IPS-18a (cell line): ENCODE results near the gene THAP2.

ENCODE experiments used
- H3K27ac ChIP-seq: one replicate; pipeline ENCODE4 v1.5.1; 2013; ENCODE audit warnings: low read length
- H3K27me3 ChIP-seq: one replicate; pipeline ENCODE4 v1.6.1; 2013; ENCODE audit warnings: mild to moderate bottlenecking, low read length; ENCODE audit not compliant: control insufficient read depth, insufficient read depth
- H3K36me3 ChIP-seq: one replicate; pipeline ENCODE4 v1.6.1; 2013; ENCODE audit warnings: low read depth, low read length; ENCODE audit not compliant: control insufficient read depth
- H3K4me1 ChIP-seq: one replicate; pipeline ENCODE4 v1.6.1; 2013; ENCODE audit warnings: low read depth, low read length; ENCODE audit not compliant: control insufficient read depth
- H3K4me3 ChIP-seq: one replicate; pipeline ENCODE4 v1.5.1; 2013; ENCODE audit warnings: low read length
- H3K9ac ChIP-seq: one replicate; pipeline ENCODE4 v1.6.1; 2013; ENCODE audit warnings: mild to moderate bottlenecking, low read length, moderate library complexity
- H3K9me3 ChIP-seq: one replicate; pipeline ENCODE4 v1.6.1; 2013; ENCODE audit warnings: low read depth, low read length; ENCODE audit not compliant: control insufficient read depth

THAP2 gene

DNA sequence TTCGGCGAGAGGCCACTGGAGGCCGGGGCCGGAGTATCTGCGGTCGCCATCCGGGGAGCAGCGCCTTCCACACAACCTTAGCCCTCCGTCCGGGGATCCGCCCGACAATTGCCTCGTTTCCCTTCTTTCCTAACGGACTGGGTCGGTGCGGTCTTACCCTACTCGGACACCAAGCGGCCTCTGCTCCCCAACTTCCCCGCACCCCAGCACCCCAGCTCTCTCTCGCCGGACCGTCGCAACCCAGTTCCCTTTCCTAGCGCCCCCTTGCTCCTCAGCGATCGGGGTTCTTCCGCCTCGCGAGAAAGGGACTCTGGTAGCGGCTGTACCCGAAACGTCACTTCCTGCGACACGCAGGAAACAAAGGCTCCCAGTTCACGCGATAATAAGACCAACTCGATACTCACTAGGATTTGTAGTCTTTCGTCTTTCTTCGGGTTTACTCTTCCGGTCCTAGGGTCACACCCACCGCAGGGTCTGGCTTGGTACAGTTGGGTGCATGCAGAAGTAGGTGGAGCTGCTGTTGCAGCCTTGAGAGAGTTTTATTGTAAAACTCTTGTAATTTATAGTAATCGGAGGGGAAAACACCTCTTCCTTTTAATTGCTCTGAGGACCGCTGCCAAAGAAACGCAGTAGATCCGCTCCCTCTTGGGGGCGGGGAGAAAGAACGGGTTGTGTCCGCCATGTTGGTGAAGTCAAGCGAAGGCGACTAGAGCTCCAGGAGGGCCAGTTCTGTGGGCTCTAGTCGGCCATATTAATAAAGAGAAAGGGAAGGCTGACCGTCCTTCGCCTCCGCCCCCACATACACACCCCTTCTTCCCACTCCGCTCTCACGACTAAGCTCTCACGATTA, at the start of gene THAP2, which contains the start of gene ZFC3H1:
TSS of gene THAP2 (plus strand) at position 741 of the 850 bp plus-strand sequence. CDS start 209 bp downstream, outside the sequence.
TSS of gene ZFC3H1 (minus strand) at position 288 of the 850 bp plus-strand sequence. CDS start at position 50, 238 bp downstream.
- peaks cover 16% of the 10 kb centered on the region for H3K36me3 ChIP-seq
- peak within 1 kb of the TSS; percentile 88 for H3K4me3 ChIP-seq
- peak within 1 kb of the TSS; percentile 89 for H3K9ac ChIP-seq
- peaks cover 14% of the 10 kb centered on the region for H3K4me1 ChIP-seq
- no peaks in the 10 kb centered on the region for H3K9me3 ChIP-seq
- no peaks in the 10 kb centered on the region for H3K27me3 ChIP-seq
- peak within 1 kb of the TSS; percentile 98 for H3K27ac ChIP-seq

DNA sequence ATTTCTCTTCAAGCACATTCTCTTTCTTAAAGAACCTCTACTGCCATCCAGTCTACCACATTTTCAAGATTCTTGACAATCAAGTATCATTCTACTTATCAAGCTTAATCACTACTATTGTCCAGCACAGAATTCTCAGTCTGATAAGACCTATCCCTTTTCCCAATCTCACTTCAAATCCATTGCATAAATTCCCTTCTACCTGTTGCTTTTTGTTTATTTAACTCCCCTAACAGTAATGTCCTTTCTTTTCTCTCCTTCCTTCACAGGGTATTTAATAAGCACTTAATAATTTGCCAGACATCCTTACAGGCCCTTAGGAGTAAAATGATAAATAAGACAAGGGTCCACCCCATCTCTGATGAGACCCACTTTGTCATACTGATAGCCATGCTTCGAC, 42.2 kb upstream of the THAP2 start:
- no peak overlapping the region for H3K4me3 ChIP-seq
- no peak overlapping the region for H3K27ac ChIP-seq
- H3K9ac ChIP-seq, result no peak overlapping the region
- H3K4me1 ChIP-seq, result peaks cover 12% of the 10 kb centered on the region
- H3K27me3 ChIP-seq, result no peaks in the 10 kb centered on the region
- H3K36me3 ChIP-seq, result peaks cover 88% of the 10 kb centered on the region
- H3K9me3 ChIP-seq, result no peaks in the 10 kb centered on the region

DNA sequence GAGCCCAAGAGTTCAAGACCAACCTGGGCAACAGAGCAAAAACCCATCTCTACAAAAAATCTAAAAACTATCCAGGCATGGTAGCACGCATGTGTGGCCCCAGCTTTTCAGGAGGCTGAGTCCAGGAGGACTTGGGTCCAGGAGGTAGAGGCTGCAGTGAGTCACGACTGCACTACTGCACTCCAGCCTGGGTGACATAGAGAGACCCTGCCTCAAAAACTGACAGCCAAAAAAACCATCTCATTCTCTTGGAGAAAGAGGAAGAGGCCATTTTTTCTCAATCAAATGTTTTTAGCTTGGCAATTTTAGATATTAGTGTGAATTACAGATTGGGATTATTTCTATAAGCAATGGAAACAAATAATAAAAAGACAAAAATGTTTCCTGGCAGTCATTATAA, 38.6 kb upstream of the THAP2 start:
- Histone ChIP-seq H3K9ac (no peak overlapping the region), H3K36me3 (peaks cover 92% of the 10 kb centered on the region), H3K27me3 (no peaks in the 10 kb centered on the region), H3K9me3 (no peaks in the 10 kb centered on the region), H3K4me3 (no peak overlapping the region), H3K4me1 (peaks cover 3% of the 10 kb centered on the region), H3K27ac (no peak overlapping the region)

DNA sequence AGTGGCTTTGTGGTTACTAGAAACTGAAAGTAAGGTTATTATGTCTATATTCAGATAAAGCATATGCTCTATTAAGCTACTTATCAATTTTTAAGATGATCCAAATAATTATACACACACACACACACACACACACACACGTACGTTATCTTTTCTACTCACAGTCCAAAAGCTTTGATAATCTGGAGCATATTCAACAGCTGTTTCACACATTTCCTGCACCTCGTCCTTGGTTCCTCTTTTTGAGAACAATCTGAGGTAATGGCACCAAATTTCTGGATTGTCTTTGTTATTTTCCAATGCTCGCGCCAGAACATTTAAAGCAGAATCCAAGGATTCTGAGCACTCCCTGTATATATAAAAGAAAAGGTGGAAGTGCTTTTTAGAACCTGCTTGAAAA, 38.0 kb upstream of the THAP2 start:
- Histone ChIP-seq H3K9ac (no peak overlapping the region), H3K4me1 (no peaks in the 10 kb centered on the region), H3K27ac (no peak overlapping the region), H3K9me3 (no peaks in the 10 kb centered on the region), H3K36me3 (peaks cover 92% of the 10 kb centered on the region), H3K4me3 (no peak overlapping the region), H3K27me3 (no peaks in the 10 kb centered on the region)

DNA sequence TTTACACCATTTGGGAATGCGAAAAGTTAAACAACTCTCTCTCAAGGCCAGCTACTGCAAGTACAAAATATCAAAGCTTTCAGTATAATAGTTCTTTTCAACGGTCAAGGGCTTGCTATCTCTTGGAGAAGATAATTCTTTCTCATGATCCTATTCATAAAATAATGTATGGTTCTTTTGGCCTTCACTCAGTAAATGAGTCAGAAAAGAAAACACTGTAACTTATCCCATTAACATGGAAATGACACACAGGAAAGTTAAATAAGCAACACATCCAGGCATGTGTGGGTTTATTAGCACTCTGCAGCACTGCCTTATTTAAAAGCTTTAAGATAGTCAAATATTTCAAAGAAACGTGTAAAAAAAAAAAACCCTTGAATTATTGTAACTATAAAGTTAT, 37.3 kb upstream of the THAP2 start:
- no peaks in the 10 kb centered on the region for H3K9me3 ChIP-seq
- H3K4me3 ChIP-seq, result no peak overlapping the region
- peaks cover 93% of the 10 kb centered on the region for H3K36me3 ChIP-seq
- H3K27ac ChIP-seq, result no peak overlapping the region
- no peaks in the 10 kb centered on the region for H3K27me3 ChIP-seq
- no peak overlapping the region for H3K9ac ChIP-seq
- H3K4me1 ChIP-seq, result no peaks in the 10 kb centered on the region

DNA sequence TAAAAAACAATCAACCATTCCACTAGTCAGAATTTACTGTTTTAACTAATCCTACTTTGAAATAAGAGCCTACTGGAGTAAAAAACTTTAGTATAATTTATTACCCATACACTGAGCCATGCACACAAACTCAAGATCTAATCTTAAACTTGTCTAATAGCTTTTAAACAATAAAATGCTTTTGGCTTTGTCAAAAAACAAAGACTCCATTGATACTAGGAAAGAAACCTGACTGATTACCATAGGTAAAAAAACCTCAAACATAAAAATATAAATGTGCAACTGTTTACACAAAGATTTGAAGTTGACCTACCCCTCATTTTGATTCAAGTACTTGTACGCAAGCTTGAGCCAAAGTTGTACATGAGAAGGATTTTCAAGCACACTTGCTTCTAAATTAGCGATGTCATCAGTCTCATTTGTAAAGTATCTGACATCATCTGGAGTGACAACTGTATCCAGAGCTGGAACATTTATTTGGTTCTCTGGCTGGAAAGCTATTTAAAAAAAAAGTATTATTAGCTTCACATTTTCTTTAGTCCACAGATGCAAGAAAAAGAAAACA, 36.6 kb upstream of the THAP2 start:
- H3K9ac ChIP-seq, result no peak overlapping the region
- no peaks in the 10 kb centered on the region for H3K4me1 ChIP-seq
- no peaks in the 10 kb centered on the region for H3K27me3 ChIP-seq
- peaks cover 93% of the 10 kb centered on the region for H3K36me3 ChIP-seq
- H3K4me3 ChIP-seq, result no peak overlapping the region
- no peaks in the 10 kb centered on the region for H3K9me3 ChIP-seq
- no peak overlapping the region for H3K27ac ChIP-seq

DNA sequence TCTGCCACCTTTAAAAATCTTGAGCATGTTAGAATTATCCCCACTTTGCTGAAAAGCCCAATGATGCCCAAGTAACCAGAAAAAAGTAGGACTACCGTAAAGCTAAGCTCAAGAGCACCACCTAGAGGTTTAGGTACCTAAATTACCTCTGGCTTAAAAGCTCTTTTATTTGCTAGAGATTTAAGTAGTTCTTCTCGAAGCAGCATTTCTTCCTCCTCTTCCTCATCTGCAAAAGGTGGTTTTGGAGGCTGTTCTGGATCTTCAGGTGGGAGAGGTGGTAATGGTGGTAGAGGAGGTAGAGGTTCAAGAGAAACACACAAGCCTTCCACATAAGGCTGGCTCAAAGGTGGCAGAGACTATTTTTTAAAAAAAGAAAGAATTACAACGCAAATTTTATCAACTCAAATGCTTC, 27.4 kb upstream of the THAP2 start:
- H3K27me3 ChIP-seq, result no peaks in the 10 kb centered on the region
- no peak overlapping the region for H3K4me3 ChIP-seq
- no peaks in the 10 kb centered on the region for H3K9me3 ChIP-seq
- H3K27ac ChIP-seq, result no peak overlapping the region
- peaks cover 75% of the 10 kb centered on the region for H3K36me3 ChIP-seq
- H3K9ac ChIP-seq, result no peak overlapping the region
- no peaks in the 10 kb centered on the region for H3K4me1 ChIP-seq

DNA sequence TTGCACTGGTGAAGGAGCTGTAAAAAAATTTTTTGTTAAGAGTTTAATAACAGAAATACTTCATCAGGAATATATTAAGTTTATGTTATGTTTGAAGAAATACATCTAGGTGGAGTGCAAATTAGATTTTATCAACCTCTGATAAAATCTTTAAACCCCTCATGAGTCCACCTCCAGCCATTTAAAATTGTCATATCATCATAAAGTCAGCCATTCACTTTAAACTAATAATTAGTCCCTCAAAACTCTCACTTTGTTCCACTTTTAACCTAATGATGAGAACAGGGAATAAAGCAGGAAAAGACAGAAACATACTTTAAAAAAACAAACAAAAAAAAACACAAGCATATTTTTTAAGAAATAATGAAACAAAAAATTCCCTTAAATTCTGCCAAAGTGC, 25.6 kb upstream of the THAP2 start:
- Histone ChIP-seq H3K9me3 (no peaks in the 10 kb centered on the region), H3K36me3 (peaks cover 74% of the 10 kb centered on the region), H3K9ac (no peak overlapping the region), H3K27ac (no peak overlapping the region), H3K4me1 (no peaks in the 10 kb centered on the region), H3K27me3 (no peaks in the 10 kb centered on the region), H3K4me3 (no peak overlapping the region)

DNA sequence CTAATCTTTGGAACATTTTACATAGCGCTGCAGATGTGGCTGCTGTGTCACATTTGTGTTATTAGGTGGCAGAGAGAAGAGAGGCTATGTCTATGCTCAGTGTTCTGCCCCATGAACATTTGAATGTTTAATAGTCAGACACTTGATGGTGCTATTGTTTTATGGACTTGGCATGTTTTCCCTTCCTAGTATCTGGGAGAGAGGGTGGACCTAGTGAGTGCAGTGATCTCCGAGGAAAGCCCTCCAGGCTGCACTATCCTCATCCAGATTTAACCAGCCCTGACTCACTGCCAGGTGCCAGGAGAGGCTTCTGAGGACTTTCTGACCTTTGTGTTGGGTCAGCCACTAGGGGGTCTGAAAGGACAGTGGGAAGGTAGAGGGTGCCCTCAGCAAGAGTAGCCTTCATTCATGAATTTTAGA, 24.8 kb upstream of the THAP2 start:
- no peak overlapping the region for H3K4me3 ChIP-seq
- no peaks in the 10 kb centered on the region for H3K4me1 ChIP-seq
- H3K9me3 ChIP-seq, result no peaks in the 10 kb centered on the region
- no peak overlapping the region for H3K9ac ChIP-seq
- no peak overlapping the region for H3K27ac ChIP-seq
- no peaks in the 10 kb centered on the region for H3K27me3 ChIP-seq
- peaks cover 74% of the 10 kb centered on the region for H3K36me3 ChIP-seq

DNA sequence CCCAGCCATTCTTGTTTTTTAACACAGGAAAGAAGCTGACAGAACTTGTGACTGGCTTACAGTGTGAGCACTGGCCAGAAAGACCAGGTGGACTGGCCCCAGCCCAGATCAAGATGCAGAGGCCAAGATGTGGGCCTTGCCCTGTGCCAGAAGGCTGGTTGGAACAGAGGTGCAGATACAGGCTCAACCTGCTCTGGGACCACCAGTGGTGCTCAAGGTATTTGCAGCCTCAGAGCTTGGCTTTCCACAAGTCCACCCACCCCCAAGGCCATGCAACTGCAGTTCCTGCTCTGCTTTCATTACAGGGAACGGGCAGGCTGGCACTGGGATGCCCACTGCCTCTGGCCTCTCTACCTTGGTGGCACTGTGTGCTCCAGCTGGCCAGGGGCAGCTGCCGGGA, 23.8 kb upstream of the THAP2 start:
- Histone ChIP-seq H3K9me3 (no peaks in the 10 kb centered on the region), H3K36me3 (peaks cover 74% of the 10 kb centered on the region), H3K4me3 (no peak overlapping the region), H3K9ac (no peak overlapping the region), H3K27ac (no peak overlapping the region), H3K27me3 (no peaks in the 10 kb centered on the region), H3K4me1 (no peaks in the 10 kb centered on the region)

DNA sequence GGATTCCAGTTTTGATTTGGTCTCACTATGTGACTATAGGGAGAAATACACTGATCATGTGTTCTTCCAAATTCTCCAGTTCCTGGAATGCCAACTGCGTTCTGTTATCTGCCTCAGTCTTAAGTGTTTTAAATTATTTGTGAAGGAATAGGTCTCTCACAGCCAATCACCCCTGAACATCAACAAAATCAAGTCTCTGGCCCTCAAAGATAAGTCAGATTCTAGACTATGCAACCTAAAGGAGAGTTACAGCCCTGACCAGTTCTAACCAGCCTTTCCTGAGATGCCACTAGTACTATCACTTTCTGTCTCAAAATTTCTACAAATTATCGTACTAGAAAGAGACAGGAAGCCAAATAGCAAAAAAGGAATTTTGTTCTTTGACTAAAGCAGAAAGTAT, 22.7 kb upstream of the THAP2 start:
- Histone ChIP-seq H3K9ac (no peak overlapping the region), H3K4me3 (no peak overlapping the region), H3K4me1 (no peaks in the 10 kb centered on the region), H3K9me3 (no peaks in the 10 kb centered on the region), H3K27ac (no peak overlapping the region), H3K36me3 (peaks cover 72% of the 10 kb centered on the region), H3K27me3 (no peaks in the 10 kb centered on the region)

DNA sequence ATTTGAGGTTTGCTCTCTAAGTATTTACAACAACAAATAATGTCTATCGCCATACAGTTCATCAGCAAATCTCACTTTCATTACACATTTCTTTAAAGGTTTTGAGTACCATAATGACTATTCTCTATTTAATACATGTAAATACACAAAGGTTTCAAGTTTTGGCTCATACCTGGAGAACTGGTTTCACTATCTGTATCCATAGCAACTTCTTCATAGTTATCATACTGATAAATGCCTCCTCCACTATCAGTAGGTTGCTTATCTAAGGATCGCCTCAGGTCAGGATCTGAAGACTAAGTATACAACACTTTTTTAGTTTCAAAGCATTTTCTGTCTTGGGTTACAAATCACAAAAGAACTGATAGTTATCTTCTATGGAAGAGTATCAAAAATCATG, 21.8 kb upstream of the THAP2 start:
- no peaks in the 10 kb centered on the region for H3K4me1 ChIP-seq
- H3K4me3 ChIP-seq, result no peak overlapping the region
- no peaks in the 10 kb centered on the region for H3K9me3 ChIP-seq
- H3K9ac ChIP-seq, result no peak overlapping the region
- peaks cover 76% of the 10 kb centered on the region for H3K36me3 ChIP-seq
- H3K27me3 ChIP-seq, result no peaks in the 10 kb centered on the region
- no peak overlapping the region for H3K27ac ChIP-seq
